Inflammatory macrophage treated with lipopolysaccharide for 1 hour (primary cell): ENCODE measurements around the gene TTC23.

Experiments
- DNase-seq, 2 donors: peaks; one replicate each; pipeline ENCODE4 v3.0.0-alpha.2; 2020 to 2022

TTC23 gene, protein sequence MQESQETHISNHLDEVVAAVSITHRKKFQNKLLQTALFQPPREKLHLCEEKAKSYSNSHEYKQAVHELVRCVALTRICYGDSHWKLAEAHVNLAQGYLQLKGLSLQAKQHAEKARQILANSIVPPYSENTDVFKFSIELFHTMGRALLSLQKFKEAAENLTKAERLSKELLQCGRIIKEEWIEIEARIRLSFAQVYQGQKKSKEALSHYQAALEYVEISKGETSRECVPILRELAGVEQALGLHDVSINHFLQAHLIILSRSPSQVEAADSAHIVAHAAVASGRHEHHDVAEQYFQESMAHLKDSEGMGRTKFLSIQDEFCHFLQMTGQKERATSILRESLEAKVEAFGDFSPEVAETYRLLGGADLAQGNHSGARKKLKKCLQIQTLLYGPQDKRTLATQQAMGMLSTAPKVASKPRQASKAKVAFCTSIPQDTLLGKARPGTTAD

DNA sequence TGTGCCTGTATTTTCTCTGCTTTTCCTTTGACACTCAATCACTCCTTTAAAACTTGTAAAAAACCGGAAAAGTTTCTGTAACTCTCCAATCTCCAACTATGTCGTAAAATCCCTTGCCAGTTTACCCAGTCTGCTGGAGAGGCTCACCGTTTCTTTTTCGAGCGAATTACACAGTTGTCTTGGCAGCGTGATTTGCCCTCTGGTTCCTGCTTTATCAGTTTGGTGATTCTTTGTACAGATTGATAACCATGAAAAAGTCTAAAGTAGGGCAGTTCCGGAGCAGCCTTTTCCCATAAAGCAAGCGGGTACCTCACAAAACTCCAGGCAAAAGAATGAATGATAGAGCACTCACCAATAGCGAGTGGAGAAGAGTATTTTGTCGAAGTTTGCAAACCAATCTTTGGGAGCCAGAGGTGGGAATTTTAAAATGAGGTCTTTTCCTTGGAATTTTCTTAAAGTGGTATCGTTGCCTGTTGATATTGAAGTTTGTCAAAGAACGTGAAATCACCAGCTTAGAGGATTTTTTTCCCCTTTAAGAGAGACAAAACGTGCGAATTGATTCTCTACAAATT, at the start of gene TTC23:
TSS of gene TTC23 (minus strand) at position 312 of the 572 bp plus-strand sequence. CDS start 20,869 bp downstream, outside the sequence.
- peak; percentile 35 to 52 for DNase-seq

DNA sequence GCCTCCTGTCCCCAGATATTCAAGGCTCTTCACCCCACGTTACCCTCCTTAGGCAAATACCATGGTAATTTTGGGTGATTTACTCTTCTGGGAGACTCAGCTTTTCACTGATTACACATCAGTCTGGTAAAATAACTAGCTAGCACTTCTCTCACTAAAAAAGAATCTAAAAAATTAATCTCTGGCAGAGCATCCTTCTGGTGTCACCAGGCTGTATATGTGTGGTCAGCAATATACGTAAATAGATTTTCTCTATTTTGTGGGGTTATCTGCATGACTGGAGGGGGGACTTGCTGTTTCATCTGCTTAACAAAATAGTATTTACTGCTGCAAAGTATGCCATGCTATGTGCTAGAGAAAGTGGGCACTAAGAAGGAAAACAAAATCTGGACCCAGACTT, 47.0 kb upstream of the TTC23 start:
- DNase-seq, result no peak

DNA sequence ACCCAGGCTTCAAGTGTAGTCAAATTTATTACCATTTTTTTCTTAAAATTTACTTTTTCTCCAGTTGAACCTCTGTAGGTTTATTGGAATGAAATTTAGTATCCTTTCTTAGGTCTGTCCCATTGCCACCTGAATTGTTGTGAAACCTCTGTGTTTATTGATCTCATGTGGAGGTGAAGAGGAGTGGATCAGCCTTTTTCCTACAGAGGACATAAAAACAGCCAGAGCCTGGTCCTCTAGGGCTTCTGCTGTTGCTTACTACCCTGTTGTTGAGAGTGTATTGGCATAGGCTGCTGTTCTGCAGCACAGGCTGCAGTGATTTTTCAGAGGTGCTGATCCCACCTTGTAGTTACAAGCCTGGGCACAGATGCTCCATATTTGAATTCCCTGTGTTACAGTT, 46.5 kb upstream of the TTC23 start:
- no peak for DNase-seq

DNA sequence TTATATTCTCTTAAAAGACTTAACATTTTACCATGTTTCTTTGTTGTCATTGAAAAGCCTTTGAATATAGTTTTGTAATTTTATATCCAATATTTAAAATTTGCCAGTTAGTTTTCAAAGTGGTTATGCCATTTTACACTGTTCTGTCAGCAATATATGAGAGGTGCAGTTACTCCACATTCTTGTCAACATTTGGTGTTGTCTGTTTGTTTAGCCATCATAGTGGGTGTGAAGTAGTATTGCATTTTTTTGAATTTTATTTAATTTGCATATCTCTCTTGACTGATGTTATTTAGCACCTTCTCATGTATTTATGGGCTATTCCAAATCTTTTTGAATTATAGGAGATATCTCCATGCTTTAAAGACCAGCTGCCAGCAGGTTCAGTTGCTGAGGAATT, 42.3 kb upstream of the TTC23 start:
- DNase-seq, result no peak

DNA sequence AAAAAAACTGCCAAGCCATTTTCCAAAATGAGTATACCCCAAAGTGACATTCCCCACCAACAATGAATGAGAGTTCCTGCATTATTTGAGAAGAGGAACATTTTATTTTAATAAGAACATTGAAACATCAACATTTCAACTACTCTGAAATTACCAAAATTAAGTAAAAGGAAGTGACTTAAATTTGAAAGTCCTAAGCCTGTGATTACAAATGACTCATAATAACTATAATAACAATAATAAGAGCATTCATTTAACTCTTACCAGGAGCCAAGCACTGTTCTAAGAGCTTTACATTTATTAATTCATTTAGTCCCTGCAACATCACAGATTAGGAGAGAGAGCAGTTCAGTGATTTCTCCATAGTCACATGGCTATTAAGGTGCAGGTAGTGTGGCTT, 34.3 kb upstream of the TTC23 start:
- DNase-seq, result peak; percentile 35 to 39

DNA sequence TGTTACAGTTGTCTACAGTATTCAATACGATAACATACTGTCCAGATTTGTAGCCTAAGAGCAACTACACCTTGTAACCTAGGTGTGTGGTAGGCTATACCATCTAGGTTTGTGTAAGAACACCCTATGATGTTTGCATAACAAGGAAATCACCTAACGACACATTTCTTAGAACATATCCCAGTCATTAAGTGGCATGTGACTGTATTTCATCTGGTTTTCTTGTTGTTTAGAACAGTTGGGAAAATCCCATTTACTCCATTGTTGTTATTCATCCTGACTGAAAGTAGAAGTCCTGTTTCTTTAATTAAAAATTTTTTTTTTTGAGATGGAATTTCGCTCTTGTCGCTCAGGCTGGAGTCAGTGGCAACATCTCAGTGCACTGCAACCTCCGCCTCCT, 33.2 kb upstream of the TTC23 start:
- peak; percentile 49 to 91 for DNase-seq

DNA sequence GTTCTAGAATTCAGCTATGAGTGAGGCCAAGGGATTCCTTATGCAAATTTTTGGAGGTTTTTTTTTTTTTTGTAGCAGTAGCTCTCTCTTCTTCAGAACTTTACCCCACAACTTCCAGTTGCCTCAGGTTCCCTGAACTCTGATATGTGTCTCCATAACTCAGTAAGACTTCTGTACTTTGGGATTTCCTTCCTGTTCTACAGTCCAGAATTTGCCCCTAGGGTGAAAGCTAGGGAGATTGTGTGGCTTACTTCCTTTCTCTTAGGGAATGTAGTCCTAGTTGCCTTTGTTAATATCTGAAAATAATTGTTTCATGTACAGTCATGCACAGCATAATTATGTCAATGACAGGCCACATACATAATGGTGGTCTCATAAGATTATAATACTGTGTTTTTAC, 32.7 kb upstream of the TTC23 start:
- peak; percentile 35 to 62 for DNase-seq

DNA sequence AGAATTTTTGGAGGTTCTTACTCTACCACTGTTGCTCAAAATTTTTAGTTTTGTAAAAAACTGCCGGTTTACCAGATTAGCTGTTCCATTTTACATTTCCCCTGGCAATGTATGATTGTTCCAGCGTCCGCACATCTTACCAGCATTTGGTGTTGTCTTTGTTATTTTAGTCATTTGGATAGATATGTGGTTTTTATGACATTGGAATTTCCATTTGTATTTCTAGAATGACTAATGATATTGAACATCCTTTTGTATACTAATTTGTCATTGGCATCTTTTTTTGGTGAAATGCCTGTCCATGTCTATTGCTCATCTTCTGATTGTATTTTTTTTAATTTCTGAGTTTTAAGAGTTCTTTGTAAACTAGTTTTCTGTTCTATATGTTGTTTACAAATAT, 30.4 kb upstream of the TTC23 start:
- no peak for DNase-seq

DNA sequence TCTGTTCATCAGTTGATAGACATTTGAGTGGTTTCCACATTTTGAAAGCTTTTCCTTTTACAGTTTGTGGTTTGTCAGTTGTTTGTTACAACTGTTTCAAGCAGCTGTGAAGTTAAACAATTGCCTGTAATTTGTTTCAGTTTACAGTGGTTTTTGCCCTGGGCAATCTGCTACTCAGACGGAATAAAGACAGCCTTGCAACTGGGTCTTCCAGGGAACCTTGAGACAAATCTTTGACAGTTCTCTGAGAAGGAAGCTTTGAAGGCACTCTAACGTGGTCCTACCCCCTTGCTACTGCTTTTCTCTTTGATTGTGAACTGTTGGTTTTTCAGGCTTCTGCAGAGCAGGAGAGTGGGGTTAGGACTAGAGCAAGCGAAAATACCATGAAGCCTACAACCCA, 29.9 kb upstream of the TTC23 start:
- DNase-seq, result no peak

DNA sequence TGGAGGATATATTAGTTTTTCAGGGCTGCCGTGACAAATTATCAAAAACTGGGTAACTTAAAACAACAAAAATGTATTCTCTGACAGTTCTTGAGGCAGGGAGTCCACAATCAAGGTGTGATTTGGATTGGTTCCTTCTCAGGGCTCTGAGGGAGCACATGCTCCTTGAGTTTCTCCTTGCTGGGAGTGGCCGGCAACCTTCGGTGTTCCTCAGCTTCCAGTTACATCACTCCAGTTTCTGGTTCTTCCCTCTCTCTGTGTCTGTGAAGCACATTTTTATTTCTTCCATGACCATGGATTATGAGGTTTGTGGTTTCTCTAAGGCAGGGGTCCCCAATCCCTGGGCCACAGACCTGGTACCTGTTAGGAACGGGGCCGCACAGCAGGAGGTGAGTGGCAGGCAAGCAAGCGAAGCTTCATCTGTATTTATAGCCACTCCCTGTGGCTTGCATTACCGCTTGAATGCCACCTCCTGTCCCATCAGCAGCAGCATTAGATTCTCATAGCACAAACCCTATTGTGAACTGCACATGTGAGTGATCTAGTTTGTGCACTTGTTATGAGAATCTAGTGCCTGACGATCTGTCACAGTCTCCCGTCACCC, 26.2 kb upstream of the TTC23 start:
- DNase-seq, result no peak

DNA sequence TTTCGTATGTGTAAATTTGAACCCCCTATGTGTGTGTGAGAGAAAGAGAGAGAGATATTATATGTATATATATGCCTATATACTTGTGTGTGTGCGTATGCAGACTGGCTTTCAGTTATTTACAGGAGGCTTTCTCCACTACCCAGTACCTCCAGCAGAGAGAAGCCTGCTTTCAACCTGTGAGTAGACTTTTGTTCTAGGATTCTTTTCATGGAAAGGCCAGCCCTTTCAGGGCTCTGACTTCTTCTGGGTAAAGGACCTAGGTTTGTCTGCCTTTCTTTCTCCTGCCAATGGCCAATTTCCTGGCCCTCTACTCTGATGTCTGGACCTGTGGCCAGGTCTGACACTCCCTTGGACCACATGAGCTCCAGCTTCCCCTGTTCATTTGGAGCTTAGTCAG, 25.7 kb upstream of the TTC23 start:
- DNase-seq, result no peak

DNA sequence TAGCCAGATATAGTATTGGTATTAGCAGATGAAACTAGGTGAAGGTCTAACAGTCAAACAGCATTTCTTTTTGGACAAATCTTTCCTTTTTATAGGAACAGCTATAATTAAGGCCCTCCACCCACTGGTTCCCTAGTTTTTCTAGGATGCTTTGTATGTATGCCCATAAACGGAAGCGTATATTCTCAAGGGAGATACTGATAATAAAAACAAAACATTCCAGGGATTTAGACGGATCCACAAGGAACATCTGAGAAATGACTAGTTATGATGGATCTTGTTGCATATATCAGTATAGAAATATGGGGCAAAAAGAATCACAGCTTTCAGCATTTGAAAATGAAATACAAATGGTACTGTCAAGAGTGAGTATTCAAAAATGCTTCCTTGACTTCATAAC, 24.4 kb upstream of the TTC23 start:
- no peak for DNase-seq

DNA sequence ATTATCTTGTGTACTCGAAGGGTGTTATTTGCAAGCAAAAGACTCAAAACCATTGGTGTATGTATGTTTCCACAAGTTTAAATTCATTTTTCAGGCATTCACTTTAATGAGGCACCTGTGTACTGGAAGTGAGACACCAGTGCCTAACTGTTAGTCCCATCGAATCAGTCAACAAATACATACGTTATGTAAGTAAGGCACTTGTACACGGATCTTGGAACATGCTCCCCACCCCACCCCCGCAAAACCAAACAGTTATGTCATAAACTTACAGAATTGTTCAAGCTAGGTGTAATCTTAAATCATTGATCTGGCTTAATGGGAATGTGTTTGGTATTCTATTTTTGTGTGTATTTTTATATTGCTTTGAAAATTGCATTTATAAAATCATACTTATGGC, 19.1 kb upstream of the TTC23 start:
- no peak for DNase-seq

DNA sequence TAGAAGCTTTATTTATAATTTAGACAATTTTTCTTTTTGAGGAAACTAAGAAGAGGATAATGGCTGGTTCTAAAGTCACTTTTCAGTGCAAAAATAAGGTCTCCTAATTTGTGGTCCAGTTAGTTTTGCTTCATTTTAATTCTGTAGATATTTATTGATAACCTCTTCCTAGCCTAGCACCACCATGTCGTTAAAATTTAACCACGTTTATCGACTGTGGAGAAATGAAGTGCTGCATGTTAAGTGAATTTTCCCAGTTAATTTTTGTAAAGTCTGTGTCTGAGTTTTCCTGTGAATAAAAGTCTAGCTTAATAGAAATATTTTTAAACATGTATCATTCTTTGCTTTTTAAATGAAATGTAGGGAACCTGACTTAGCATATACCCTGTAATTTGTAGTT, 18.6 kb upstream of the TTC23 start:
- no peak for DNase-seq

DNA sequence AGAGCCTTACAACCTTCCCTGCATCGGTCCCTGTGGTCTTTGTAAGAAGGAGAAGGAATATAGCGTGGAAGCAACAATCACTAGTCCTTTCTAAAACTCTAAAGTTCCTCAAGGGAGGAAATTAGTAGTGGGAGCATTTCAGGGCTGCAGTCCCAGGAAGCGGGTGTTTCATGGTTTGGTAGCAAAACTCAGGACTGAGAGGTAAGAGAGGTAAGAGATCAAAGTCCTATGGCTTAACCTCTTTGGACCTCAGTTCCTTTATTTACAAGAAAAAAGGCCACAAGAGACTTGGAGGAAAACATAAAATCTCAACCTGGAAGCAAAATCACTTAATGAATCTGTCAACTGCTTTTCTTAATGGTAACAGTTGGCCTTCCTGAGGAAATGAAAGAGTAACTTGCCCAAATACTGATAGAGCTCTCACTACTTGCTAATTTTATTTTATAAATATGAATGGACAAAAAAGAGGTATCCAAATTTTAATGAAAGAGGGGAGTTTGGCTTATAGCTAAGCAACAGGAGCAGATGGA, 16.2 kb upstream of the TTC23 start:
- no peak for DNase-seq

DNA sequence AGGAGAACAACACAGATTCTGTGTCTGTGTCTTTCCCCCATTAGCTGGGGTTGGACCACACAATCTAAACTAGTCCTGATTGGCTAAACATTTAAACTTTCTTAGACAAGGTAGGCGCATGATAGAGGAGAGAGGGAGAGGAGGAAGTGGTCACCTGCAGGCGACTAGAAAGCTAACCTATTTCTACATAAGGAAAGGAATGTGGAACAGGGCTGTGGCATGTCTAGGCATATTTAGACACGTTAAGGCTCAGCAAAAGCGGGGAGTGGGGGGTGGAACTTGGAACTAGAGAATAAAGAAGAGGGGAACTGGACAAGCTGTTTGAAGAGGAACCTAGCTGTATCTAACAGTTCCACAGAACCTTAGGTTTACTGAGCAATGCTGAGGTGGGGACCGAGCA, 14.7 kb upstream of the TTC23 start:
- DNase-seq, result no peak

DNA sequence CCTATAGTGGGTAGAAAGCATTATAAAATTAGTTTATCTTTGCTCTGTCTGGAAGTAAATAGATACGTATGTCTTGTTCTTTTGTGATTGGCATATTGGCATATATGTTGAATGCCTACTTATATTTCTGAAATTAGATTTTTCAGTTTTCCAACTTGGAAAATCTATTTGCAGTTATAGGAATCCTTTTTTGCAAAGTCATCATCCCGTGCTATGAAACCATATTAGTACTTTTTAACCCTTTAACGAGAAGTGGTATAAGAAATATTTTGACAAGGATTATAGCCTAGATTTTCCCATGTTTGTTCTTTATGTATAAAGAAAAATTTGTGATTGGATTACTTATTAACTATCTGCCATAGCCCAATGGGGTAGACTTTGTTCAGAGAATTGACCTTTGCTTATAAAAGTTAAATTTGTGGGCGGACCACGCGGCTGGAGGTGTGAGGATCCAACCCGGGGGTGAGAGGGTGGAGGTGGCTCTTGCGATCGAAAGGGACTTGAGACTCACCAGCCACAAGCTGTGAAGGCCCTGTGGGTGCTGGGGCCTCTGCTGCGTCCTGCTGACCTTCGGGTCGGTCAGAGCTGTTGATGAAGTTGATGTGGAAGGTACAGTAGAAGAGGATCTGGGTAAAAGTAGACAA, 7.8 kb upstream of the TTC23 start:
- no peak for DNase-seq

DNA sequence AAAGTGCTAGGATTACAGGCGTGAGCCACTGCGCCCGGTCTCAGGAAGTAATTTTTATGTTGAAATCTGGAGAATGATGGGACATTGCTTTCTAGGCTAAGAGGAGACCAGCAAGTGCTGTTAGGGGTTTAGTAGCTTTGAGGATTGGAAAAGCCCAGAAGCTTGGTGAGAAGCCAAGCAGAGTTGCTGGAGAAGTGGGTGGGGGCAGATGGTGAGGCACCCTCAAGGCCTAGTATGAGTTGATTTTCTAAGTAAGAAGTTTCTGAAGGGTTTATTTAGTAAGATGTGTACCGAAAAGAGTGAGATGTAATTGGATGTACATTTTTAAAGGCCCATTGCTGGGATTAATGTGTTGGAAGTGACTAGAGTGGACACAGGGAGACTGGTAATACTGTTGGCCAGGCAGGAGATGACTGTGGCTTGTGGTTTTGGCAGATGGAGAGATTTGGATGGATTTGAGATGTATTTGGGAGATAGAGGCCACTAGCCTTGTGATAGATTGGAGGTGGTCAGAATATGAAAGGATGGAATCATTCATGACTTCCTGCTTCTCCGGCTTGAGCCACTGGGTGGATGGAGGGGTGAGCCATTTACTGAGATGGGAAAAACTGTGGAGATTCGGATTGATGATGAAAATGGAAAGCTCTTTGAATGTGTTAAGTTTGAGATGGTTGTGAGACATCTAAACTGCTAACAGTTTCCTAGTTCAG, 4.2 kb upstream of the TTC23 start:
- no peak for DNase-seq

DNA sequence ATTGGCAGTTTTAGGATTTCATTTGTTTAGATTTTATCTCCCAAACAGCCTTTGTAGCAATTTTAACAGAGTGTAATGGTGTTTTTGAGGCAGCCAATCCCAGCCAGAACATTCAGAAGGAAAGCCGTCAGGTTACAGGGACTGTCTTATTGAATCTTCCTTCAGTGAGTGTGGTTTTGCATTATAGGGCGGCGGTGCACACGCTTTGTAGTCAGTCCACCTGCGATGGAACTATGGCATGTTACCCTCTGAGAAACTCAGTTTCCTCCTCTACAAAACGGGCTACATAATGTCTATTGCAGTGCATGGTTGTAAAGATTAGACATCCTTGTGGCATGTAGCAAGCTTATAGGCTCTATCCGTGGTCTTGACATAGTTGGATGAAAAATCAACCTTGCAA, 2.9 kb upstream of the TTC23 start:
- DNase-seq, result no peak

DNA sequence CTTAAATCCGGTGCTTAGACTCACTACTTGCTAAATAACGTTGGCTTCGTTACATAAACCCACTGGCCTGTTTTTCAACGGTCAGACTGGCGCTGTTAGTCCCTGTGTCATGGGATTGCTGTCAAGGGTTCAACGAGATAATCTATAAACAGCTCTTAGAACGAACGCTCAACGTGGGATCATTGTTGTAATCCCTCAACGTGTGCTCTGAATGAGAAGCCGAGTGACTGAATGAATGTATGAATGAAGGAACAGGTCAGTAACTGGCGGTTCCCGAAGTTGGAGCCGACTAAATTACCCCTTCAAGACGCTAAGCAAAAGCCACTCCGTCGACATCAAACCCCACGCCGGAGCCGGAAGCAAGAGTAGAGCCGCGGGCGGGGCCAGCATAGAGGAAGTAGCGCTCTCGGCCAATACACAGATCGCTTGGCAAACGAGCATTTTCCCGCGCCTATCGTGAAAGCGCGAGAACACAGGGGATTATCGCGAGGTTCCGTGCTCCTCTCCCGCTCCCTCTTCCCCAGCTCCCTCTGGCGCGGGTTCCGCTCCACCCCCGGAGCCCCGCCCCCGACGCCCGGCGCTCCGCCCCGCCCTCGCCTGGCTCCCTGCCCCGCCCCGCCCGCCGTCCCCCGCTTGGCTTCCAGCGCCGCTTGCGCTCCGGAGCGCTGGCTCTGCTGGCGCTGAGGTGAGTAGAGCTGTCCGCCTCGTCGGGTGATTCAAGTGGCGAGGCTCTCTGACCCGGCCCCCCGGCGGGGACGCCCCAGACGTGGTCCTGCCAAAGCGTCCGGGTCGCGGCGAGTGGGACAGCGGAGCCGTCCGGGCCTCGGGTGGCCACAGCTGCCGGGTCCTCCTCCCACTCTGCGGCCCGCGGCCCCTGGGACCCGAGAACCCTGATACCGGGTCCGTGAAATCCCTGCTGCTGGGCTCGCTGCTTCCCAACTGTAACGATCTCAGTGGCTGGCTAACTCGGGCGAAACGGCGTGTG, 1.8 kb upstream of the TTC23 start, which contains the start of gene LRRC28:
TSS of gene LRRC28 (plus strand) at position 625 of the 985 bp plus-strand sequence. CDS start 4,477 bp downstream, outside the sequence.
- DNase-seq, result peak; percentile 99 to 100

DNA sequence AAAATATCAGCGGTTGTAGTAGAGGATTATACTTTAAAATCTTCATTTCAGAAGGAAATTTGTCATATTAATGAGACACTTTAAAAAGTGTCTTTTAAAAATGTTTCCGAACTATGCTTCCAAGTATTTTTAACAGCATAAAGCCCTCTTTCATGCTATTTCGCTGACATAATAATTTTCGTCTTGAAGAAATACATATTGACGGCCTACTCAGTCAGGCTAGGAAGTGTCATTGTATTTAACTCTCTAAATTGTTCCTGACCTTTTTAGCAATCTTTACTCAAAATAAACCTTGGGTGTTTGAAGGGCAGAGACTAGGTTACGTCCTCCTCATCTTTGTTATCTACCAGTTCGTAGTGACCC, 1.1 kb upstream of the TTC23 start:
- peak in 1 of 2 donors; percentile 10 for DNase-seq
